Measurements from ENCODE around the gene ZIK1.

DNA sequence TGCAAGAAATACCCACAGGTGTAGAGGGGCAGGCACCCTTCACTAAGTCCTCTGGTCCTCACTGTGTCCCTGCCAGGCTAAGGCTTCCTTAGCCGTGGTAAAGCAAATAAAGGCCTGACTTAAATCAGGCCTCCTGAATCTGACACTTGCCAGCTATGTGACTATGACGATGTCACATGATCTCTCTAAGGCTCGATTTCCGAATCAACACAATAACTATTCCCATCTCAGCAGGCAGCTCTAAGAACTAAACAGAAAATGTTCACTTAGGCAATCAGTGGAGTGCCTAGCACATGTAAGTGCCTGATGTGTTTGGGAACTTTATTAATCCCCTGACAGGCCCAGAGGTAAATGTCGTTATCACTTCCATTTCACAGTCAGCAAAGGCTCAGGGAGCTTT, 26.3 kb upstream of the ZIK1 start:
- TF ChIP-seq, protein P1, sequence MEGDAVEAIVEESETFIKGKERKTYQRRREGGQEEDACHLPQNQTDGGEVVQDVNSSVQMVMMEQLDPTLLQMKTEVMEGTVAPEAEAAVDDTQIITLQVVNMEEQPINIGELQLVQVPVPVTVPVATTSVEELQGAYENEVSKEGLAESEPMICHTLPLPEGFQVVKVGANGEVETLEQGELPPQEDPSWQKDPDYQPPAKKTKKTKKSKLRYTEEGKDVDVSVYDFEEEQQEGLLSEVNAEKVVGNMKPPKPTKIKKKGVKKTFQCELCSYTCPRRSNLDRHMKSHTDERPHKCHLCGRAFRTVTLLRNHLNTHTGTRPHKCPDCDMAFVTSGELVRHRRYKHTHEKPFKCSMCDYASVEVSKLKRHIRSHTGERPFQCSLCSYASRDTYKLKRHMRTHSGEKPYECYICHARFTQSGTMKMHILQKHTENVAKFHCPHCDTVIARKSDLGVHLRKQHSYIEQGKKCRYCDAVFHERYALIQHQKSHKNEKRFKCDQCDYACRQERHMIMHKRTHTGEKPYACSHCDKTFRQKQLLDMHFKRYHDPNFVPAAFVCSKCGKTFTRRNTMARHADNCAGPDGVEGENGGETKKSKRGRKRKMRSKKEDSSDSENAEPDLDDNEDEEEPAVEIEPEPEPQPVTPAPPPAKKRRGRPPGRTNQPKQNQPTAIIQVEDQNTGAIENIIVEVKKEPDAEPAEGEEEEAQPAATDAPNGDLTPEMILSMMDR (IDR thresholded peaks at IDR 0.05; ENCODE audit: poor library complexity): no peak
- TF ChIP-seq EZH2 (IDR thresholded peaks at IDR 0.05; ENCODE audit: borderline replicate concordance): no peak
